Stimulated activated CD4-positive, alpha-beta T cell treated with anti-CD3 and anti-CD28 coated beads, TNF-alpha, amount 100 ng/mL, for 24 hours (primary cell): ENCODE data around the gene PLAC9.

Experiments used
- DNase-seq, 3 experiments: peaks; one replicate each; pipeline ENCODE4 v3.0.0-alpha.2; 2020; ENCODE audit warnings: low read depth in 3 of 3

Gene PLAC9

DNA sequence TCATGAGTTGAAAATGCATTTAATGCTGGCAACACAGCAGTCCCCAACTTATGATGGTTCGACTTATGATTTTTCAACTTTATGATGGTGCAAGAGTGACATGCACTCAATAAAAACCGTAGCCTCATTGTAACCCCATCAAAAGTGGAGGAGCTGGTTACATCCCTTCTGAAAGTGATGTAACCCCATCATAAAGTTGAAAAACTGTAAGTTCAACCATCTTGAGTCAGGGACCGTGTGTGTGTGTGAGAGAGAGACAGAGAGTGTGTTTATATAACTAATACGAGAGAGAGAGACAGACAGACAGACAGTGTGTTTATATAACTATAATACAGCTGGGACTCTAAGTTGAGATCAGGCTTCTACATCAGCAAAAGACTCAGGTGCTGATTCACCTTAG is 51.8 kb downstream of the PLAC9 start:
- DNase-seq, result no peak

GRCh38 chr10:80185578-80186299 is 53.2 kb downstream of the PLAC9 start:
- DNase-seq, result no peak

DNA sequence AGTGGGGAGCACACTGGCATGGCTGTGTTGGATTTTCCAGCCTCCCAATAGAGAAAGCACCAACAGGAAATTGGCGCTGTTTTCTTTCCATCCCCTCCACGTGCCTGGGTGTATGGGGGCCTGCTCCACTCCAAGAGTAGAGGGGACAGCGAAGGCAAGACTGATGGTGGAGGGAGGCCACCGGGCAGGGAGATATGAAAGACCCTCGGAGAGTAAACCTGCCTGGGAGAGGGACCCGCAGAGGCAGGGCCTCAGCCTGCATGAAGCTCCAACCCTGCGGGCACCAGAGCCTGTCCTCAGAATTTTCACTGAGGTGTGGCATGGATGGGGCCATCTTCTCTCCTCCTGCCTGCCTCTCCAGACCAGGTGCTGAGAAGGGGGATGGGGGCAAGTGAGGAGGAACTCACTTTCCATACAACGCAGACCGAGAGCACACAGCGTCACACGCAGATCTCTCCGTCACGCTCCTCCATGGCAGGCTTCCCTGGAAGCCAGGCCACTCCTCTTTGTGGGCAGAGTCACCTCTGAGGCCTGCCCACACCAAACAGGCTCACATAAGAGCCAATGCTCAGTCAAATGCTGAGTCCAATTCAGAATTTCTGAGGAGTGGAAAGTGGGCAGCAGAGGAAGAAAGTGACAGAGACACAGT is 54.0 kb downstream of the PLAC9 start:
- peak in 1 of 3 experiments; percentile 61 for DNase-seq

DNA sequence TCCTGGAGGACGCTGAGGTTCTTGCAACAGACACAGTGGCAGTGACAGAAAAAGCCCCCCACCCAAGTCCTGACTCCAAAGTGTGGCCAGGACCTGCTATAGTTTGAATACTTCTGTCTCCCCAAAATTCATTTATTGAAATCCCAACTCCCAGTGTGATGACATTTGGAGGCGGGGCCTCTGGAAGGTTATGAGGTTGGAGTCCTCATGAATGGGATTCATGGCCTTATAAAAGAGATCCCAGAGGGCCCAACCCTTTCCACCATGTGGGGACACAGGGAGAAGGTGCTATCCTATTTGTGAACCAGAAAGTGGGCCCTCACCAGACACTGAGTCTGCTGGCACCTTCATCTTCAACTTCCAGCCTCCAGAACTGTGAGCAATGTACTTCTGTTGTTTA is 54.5 kb downstream of the PLAC9 start:
- no peak for DNase-seq

DNA sequence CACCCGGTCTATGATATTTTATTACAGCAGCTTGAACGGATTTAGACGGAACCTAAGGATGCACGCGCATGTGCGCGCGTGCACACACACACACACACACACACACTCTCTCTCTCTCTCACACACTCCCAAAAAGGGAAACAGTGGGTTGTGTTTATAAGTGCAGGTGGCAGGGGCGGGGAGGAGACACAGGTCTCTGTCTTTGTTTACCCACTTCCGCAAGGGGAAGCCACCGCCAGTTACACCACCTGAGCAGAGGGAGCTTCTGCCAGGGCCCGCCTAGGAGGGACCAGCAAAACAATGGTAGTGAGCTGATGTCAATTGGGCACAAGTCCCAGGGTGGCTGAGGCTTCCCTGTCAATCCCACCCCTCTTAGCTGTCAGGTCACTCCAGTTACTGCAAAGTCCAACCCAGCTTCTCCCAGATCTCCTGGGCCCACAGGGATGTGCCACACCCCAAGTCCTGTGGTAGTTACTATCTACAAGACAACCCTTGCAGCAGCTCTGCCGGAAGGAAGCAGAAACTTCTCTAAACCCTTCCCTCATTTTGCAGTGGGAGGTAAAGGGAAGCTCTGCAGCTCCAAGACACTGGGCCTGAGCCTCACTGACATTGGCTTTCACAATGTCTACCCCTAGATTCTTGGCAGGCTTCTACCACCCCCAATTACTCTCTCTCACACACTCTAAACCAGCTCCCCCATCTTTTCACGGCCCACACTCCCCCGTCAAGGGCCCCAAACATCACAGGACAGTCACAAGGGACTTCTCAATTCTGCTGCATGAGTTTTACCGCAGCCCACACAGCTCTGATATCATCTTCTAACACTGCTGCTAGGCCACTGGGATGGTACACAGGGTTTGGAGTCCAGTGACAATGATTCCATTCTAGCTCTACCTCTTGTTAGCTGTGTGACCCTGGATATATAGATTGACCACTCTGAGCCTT is 55.2 kb downstream of the PLAC9 start:
- DNase-seq, result peak in 1 of 3 experiments; percentile 54

DNA sequence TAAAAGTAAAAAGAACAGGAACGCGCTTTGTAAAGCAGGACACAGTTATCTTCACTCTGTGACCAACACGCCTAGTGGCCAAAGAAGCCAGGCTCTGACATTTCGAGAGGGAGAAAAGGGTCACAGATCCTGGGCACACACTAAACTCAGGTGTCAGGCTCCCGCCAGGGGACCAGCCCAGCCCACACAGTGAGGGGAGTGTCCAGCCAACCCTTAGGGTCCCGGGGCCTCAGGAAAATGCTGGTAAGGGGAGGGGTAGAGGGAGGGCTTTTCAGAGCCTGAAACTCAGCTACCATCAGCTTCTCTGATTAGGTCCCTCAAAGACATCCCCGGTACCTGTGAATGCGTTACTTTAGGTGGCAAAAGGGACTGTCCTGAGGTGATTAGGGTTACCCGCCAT is 56.2 kb downstream of the PLAC9 start:
- DNase-seq, result no peak

DNA sequence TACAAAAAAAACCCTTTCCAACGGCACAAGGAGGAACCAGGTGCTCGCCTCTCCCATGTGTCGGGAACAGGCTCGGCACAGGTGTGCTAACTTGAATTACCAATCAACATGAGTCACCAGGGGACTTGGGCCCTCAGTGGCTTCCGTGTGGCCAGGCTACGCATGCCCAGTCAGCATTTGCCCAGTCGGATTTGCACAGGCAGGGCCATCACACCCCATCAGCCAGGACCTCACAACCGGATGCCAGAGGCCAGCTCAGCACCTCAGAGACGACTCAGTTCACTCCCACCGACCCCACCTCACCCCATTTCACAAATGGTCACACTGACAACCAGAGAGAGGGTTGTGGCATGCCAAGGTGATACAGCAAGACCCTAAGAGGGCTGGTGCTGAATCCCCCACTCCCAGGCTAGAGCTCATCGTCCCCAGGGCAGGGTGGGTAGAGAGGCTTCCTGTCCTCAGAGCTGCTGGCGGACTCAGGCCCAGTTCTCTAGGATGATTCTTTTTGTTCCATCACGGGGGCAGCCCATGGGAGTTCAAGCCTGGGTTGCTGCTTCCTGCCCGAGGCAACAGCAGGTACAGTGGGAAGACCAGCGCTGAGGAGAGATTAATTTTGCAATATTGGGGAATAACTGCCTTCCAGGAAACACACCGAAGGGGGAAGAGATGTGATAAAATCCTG is 59.2 kb downstream of the PLAC9 start:
- no peak for DNase-seq

DNA sequence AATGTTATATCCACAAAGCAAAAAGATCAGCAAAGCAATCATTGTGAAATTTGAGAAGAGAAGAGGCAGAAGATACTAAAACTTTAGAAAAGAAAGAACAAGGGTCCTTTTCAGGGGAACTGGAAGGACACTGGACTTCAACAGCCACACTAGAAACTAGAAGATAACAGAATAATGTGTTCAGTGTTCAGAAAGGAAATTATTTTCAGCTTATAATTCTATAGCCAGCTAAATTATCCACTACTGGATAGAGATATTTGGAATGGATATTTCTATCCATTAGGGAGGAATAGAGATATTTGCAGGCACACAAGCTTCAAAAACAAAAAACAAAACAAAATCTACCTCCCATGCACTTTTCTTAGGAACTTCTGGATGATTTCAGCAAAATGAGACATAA is 60.0 kb downstream of the PLAC9 start:
- no peak for DNase-seq

DNA sequence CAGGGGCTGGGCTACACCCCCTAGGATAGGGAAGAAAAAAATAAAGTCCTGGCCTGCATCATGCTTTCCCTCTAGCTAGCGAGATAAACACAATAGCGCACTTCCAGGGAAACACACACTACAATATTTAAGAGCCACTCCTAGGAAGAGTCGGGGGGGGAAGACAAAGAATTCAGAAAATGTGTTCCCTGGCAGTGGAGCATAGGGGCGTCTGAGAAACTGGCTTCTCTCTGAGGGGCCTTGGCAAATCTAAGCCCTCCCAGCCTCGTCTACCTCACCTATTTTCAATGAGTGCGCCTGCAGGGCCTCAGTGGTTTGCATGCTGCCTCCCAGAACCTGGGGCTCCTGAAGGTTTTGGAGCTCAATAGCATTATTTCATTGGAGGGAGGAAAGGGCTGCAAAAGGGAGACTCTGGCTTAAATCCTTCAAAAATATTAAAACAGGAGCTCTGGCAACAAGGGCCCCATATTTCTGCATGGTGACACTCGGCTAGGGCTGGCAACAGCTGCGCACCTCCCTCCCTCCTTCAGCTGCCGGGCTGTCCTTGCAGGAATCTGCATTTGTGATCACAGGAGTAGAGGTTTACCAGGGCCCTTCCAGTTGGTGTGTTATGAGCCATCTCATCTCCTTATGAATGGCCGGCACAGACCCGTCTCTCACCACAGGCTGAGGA is 62.0 kb downstream of the PLAC9 start:
- DNase-seq, result no peak
